Spinal cord (tissue), 10 donors: Measurements from ENCODE around the gene MX1. TPM values are rescaled to one million over a fixed set of nuclear protein-coding genes. Genes with fewer than 3 reads are reported as not detected.
"Not testable (repeated sequence)": the region's sequence is repeated elsewhere in the genome, so short reads cannot be mapped to it uniquely, and the experiment has no call there.

Source experiments
- DNase-seq, 6 donors: peaks; one replicate each; pipeline versions ENCODE4 v3.0.0 to v3.0.0-alpha.2; 2013 to 2015; ENCODE audit warnings: low spot score in 6 of 6, low read depth in 4 of 6
- H3K27ac ChIP-seq: one replicate; pipeline ENCODE4 v1.5.1; 2013; ENCODE audit warnings: low read depth, low read length, control low read depth
- H3K27me3 ChIP-seq: one replicate; pipeline ENCODE4 v1.6.1; 2013; ENCODE audit warnings: low read length; ENCODE audit not compliant: control insufficient read depth, insufficient read depth
- H3K36me3 ChIP-seq: one replicate; pipeline ENCODE4 v1.6.1; 2013; ENCODE audit warnings: low read length; ENCODE audit not compliant: control insufficient read depth, insufficient read depth
- H3K4me1 ChIP-seq: one replicate; pipeline ENCODE4 v1.6.1; 2013; ENCODE audit warnings: low read length; ENCODE audit not compliant: control insufficient read depth, insufficient read depth
- H3K4me3 ChIP-seq: one replicate; pipeline ENCODE4 v1.5.1; 2013; ENCODE audit warnings: low read depth, low read length, control low read depth
- H3K9me3 ChIP-seq: one replicate; pipeline ENCODE4 v1.6.1; 2013; ENCODE audit warnings: low read length; ENCODE audit not compliant: control insufficient read depth, insufficient read depth
- WGBS: methylation state at CpG from one replicate; pipeline ENCODE4 v1.1.5; 2013; ENCODE audit warnings: missing lambda C conversion rate; ENCODE audit not compliant: insufficient coverage; 5-methylcytosine and 5-hydroxymethylcytosine counted together
- polyA plus RNA-seq, 2 donors: library from polyadenylated mRNA; unstranded; fragments of 120-200 nt; gene quantifications; one replicate each; pipeline ENCODE4 v1.2.1, GENCODE V29; 2013; ENCODE audit not compliant: insufficient read length in 2 of 2
- total RNA-seq, 2 donors: library from RNA; depleted of rRNA in 1 of 2; stranded (reverse); fragments of 120-200 nt in 1 of 2; fragments of >200 nt in 1 of 2; gene quantifications; one replicate each; pipeline versions ENCODE4 v1.2.3 to v1.2.4, GENCODE V29; 2013 to 2014
- donor health status: healthy.

Gene MX1
- total and polyA plus RNA-seq, 4 donors, result 16.0 to 37.4 (median 25.6) TPM

- no peak overlapping the region for H3K4me3 ChIP-seq
- no peak overlapping the region for H3K27ac ChIP-seq
- no peaks in the 10 kb centered on the region for H3K9me3 ChIP-seq
- no peaks in the 10 kb centered on the region for H3K36me3 ChIP-seq
- no peaks in the 10 kb centered on the region for H3K4me1 ChIP-seq
- no peak for DNase-seq
- WGBS, result 90% methylated on average over 3 of the region's 4 CpGs
- no peaks in the 10 kb centered on the region for H3K27me3 ChIP-seq
Measured at GRCh38 chr21:41405321-41405720, 20.7 kb upstream of the MX1 start.

- no peaks in the 10 kb centered on the region for H3K36me3 ChIP-seq
- H3K9me3 ChIP-seq, result no peaks in the 10 kb centered on the region
- no peak overlapping the region for H3K4me3 ChIP-seq
- 100% methylated on average over 2 of the region's 6 CpGs for WGBS
- DNase-seq, result no peak
- H3K27me3 ChIP-seq, result no peaks in the 10 kb centered on the region
- no peaks in the 10 kb centered on the region for H3K4me1 ChIP-seq
- no peak overlapping the region for H3K27ac ChIP-seq
Measured at GRCh38 chr21:41406340-41406739, 19.7 kb upstream of the MX1 start.

- peak in 1 of 6 donors; percentile 15 for DNase-seq
- no peak overlapping the region for H3K4me3 ChIP-seq
- 97% methylated on average over 22 of the region's 24 CpGs for WGBS
- H3K36me3 ChIP-seq, result no peaks in the 10 kb centered on the region
- no peaks in the 10 kb centered on the region for H3K9me3 ChIP-seq
- H3K27ac ChIP-seq, result no peak overlapping the region
- H3K27me3 ChIP-seq, result no peaks in the 10 kb centered on the region
- H3K4me1 ChIP-seq, result no peaks in the 10 kb centered on the region
Measured at GRCh38 chr21:41407541-41408460, 18.2 kb upstream of the MX1 start.

- no peak overlapping the region for H3K27ac ChIP-seq
- no peak for DNase-seq
- H3K36me3 ChIP-seq, result no peaks in the 10 kb centered on the region
- H3K4me3 ChIP-seq, result no peak overlapping the region
- H3K4me1 ChIP-seq, result no peaks in the 10 kb centered on the region
- no CpG with 5 or more reads among the region's 1 CpG for WGBS
- H3K27me3 ChIP-seq, result no peaks in the 10 kb centered on the region
- no peaks in the 10 kb centered on the region for H3K9me3 ChIP-seq
Measured at GRCh38 chr21:41410361-41410760, 15.7 kb upstream of the MX1 start.

GRCh38 chr21:41410767-41411448, 15.1 kb upstream of the MX1 start:
- Histone ChIP-seq H3K27ac (no peak overlapping the region), H3K36me3 (no peaks in the 10 kb centered on the region), H3K4me3 (no peak overlapping the region), H3K4me1 (no peaks in the 10 kb centered on the region), H3K9me3 (peaks cover 3% of the 10 kb centered on the region), H3K27me3 (no peaks in the 10 kb centered on the region)
- no peak for DNase-seq
- 83% methylated on average over 3 of the region's 5 CpGs for WGBS

GRCh38 chr21:41411449-41412089, 14.5 kb upstream of the MX1 start:
- DNase-seq, result no peak
- no peak overlapping the region for H3K27ac ChIP-seq
- H3K36me3 ChIP-seq, result no peaks in the 10 kb centered on the region
- H3K27me3 ChIP-seq, result no peaks in the 10 kb centered on the region
- 86% methylated on average over 4 of the region's 5 CpGs for WGBS
- no peak overlapping the region for H3K4me3 ChIP-seq
- H3K9me3 ChIP-seq, result peaks cover 3% of the 10 kb centered on the region
- H3K4me1 ChIP-seq, result no peaks in the 10 kb centered on the region

GRCh38 chr21:41417505-41417904, 8.5 kb upstream of the MX1 start:
- no CpG with 5 or more reads among the region's 2 CpGs for WGBS
- H3K36me3 ChIP-seq, H3K27me3 ChIP-seq, H3K27ac ChIP-seq, DNase-seq, H3K4me3 ChIP-seq, H3K9me3 ChIP-seq: not testable (repeated sequence)
- H3K4me1 ChIP-seq, result peaks cover 11% of the 10 kb centered on the region

- H3K27ac ChIP-seq, result no peak overlapping the region
- WGBS, result 94% methylated on average over 6 of the region's 6 CpGs
- H3K36me3 ChIP-seq, result no peaks in the 10 kb centered on the region
Measured at GRCh38 chr21:41418393-41418792, 7.6 kb upstream of the MX1 start.

GRCh38 chr21:41418956-41419680, 6.9 kb upstream of the MX1 start:
- Histone ChIP-seq H3K9me3 (peaks cover 3% of the 10 kb centered on the region), H3K36me3 (no peaks in the 10 kb centered on the region), H3K4me3 (no peak overlapping the region), H3K27me3 (no peaks in the 10 kb centered on the region), H3K4me1 (peaks cover 11% of the 10 kb centered on the region), H3K27ac (no peak overlapping the region)
- WGBS, result 92% methylated on average over 8 of the region's 11 CpGs
- DNase-seq, result no peak

More at GRCh38 chr21:41418393-41418792, 7.6 kb upstream of the MX1 start:
- peaks cover 11% of the 10 kb centered on the region for H3K4me1 ChIP-seq
- peaks cover 3% of the 10 kb centered on the region for H3K9me3 ChIP-seq
- H3K27me3 ChIP-seq, result no peaks in the 10 kb centered on the region
- no peak for DNase-seq
- H3K4me3 ChIP-seq, result no peak overlapping the region
